OCI-LY3 (cell line): ENCODE results near the gene PDE1A.

ENCODE experiments used
- H2AFZ ChIP-seq: fragments of 200-600, 300-600 bp; shearing (Covaris generic); 2 replicates; pipeline ENCODE4 v1.6.0; 2014; ENCODE audit warnings: antibody characterized with exemption, low read depth, low read length
- H3K27ac ChIP-seq: fragments of 200-600, 300-600 bp; sonication (generic); 2 replicates; pipeline ENCODE4 v1.5.1; 2014; ENCODE audit warnings: mild to moderate bottlenecking, low read length, moderate library complexity, mixed read lengths
- H3K27me3 ChIP-seq: fragments of 200-600, 300-600 bp; sonication (generic); 2 replicates; pipeline ENCODE4 v1.6.1; 2014; ENCODE audit warnings: low read depth, low read length, mixed read lengths
- H3K36me3 ChIP-seq: fragments of 200-600, 300-600 bp; sonication (generic); replicated peaks from 2 replicates; pipeline ENCODE3; 2014; ENCODE audit warnings: low read depth, low read length, mixed read lengths
- H3K4me1 ChIP-seq: fragments of 300-600, 200-600 bp; sonication (generic); 2 replicates; pipeline ENCODE4 v1.6.1; 2014; ENCODE audit warnings: low read length, mixed read lengths
- H3K4me2 ChIP-seq: fragments of 200-600, 300-600 bp; sonication (generic); 2 replicates; pipeline ENCODE4 v1.6.1; 2014; ENCODE audit warnings: low read length, mixed read lengths
- H3K4me3 ChIP-seq: fragments of 300-600, 200-600 bp; sonication (generic); 2 replicates; pipeline ENCODE4 v1.5.1; 2014; ENCODE audit warnings: antibody characterized with exemption, mild to moderate bottlenecking, low read length, moderate library complexity
- H3K79me2 ChIP-seq: fragments of 300-600, 200-600 bp; shearing (Covaris generic); 2 replicates; pipeline ENCODE4 v1.6.1; 2014; ENCODE audit warnings: mild to moderate bottlenecking, low read length, mixed read lengths
- H3K9ac ChIP-seq: fragments of 300-600, 200-600 bp; shearing (Covaris generic); 2 replicates; pipeline ENCODE4 v1.6.0; 2014; ENCODE audit warnings: mild to moderate bottlenecking, low read length, moderate library complexity
- H3K9me3 ChIP-seq: fragments of 200-600, 300-600 bp; shearing (Covaris generic); 2 replicates; pipeline ENCODE4 v1.6.1; 2014; ENCODE audit warnings: low read length, mixed read lengths; ENCODE audit not compliant: insufficient read depth
- H4K20me1 ChIP-seq: fragments of 200-600, 300-600 bp; sonication (generic); 2 replicates; pipeline ENCODE4 v1.6.1; 2016; ENCODE audit warnings: low read length, mixed read lengths; ENCODE audit not compliant: insufficient read depth
- EZH2phosphoT487 ChIP-seq: fragments of 200-600 bp; shearing (Covaris generic); IDR thresholded peaks from 2 replicates; pipeline ENCODE4 v1.6.1; 2018; ENCODE audit warnings: antibody characterized with exemption, mixed run types, low read depth
- TF ChIP-seq, protein P1 (sequence below): fragments of 200-600, 300-600 bp; sonication (generic); IDR thresholded peaks from 2 replicates; pipeline ENCODE4 v1.5.1; 2014; ENCODE audit warnings: antibody characterized with exemption, low read length, low read depth

PDE1A gene

DNA sequence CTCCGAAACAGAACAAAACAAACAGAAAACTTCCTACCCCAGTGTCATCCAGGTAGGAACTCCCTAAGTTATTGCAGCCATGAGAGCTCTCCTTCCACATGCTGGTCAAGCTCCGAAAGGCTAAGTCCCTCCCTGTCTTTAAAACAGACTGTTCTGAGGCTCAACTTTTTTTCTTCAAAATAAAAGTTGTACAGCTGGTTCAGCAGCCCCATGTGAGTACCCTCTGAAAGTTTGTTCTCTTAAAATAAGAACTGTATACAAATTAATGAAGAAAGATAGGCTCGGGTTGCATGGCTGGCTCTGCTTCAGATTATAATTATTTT, at the start of gene PDE1A:
PDE1A (minus strand) TSS at position 119 of the 323 bp plus-strand sequence.
- H3K36me3 ChIP-seq: no peaks in the 10 kb centered on the region
- TF ChIP-seq EZH2phosphoT487: no peak
- TF ChIP-seq, protein P1, sequence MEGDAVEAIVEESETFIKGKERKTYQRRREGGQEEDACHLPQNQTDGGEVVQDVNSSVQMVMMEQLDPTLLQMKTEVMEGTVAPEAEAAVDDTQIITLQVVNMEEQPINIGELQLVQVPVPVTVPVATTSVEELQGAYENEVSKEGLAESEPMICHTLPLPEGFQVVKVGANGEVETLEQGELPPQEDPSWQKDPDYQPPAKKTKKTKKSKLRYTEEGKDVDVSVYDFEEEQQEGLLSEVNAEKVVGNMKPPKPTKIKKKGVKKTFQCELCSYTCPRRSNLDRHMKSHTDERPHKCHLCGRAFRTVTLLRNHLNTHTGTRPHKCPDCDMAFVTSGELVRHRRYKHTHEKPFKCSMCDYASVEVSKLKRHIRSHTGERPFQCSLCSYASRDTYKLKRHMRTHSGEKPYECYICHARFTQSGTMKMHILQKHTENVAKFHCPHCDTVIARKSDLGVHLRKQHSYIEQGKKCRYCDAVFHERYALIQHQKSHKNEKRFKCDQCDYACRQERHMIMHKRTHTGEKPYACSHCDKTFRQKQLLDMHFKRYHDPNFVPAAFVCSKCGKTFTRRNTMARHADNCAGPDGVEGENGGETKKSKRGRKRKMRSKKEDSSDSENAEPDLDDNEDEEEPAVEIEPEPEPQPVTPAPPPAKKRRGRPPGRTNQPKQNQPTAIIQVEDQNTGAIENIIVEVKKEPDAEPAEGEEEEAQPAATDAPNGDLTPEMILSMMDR: no peak
- H4K20me1 ChIP-seq: no peaks in the 10 kb centered on the region
- H3K79me2 ChIP-seq: no peaks in the 10 kb centered on the region
- H3K4me2 ChIP-seq: no peak within 1 kb of the TSS
- no peaks in the 10 kb centered on the region for H3K27me3 ChIP-seq
- H2AFZ ChIP-seq: no peak within 1 kb of the TSS
- H3K9me3 ChIP-seq: no peaks in the 10 kb centered on the region
- no peaks in the 10 kb centered on the region for H3K4me1 ChIP-seq
- H3K4me3 ChIP-seq: no peak within 1 kb of the TSS
- no peak within 1 kb of the TSS for H3K27ac ChIP-seq
- H3K9ac ChIP-seq: no peak within 1 kb of the TSS

DNA sequence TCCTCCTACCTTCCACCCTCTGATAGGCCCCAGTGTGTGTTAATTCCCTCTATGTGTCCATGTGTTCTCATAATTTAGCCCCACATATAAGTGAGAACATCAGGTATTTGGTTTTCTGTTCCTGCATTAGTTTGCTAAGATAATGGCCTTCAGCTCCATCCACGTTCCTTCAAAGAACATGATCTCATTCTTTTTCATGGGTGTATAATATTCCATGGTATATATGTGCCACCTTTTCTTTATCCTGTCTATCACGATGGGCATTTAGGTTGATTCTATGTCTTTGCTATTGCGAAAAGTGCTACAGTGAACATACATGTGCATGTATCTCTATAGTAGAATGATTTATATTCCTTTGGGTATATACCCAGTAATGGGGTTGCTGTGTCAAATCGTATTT, 46.8 kb upstream of the PDE1A start:
- H2AFZ ChIP-seq: no peak overlapping the region
- H3K27me3 ChIP-seq: no peaks in the 10 kb centered on the region
- H3K9me3 ChIP-seq: no peaks in the 10 kb centered on the region
- no peaks in the 10 kb centered on the region for H3K36me3 ChIP-seq
- no peak overlapping the region for H3K4me3 ChIP-seq
- no peaks in the 10 kb centered on the region for H4K20me1 ChIP-seq
- TF ChIP-seq, protein P1: no peak
- TF ChIP-seq EZH2phosphoT487: no peak
- H3K9ac ChIP-seq: no peak overlapping the region
- H3K4me2 ChIP-seq: no peak overlapping the region
- no peaks in the 10 kb centered on the region for H3K4me1 ChIP-seq
- H3K27ac ChIP-seq: no peak overlapping the region
- no peaks in the 10 kb centered on the region for H3K79me2 ChIP-seq

DNA sequence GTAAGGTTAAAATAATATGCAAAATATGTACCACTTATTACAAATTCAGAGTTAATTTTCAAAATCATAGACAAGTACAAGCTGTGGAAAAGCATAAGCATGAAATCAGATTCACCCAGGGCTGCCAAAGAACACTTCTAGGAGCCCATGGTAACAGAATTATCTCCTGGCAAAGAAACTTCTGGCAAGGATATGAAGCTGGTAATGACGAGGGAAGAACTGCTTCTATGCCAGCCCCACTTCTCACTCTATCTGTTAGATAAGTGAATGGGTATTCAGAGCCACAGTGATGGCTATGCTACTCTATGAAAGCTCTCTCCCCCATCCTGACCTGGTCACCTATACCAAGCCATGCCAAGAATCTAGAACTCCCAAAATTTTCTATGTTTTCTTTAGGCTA, 36.9 kb upstream of the PDE1A start:
- Histone ChIP-seq H3K4me1 (no peaks in the 10 kb centered on the region), H3K4me3 (no peak overlapping the region), H3K27ac (no peak overlapping the region), H3K9ac (no peak overlapping the region), H2AFZ (no peak overlapping the region), H3K9me3 (no peaks in the 10 kb centered on the region; the same call in 1 of the 2 replicates), H3K36me3 (no peaks in the 10 kb centered on the region), H3K4me2 (no peak overlapping the region), H3K79me2 (no peaks in the 10 kb centered on the region), H3K27me3 (no peaks in the 10 kb centered on the region), H4K20me1 (no peaks in the 10 kb centered on the region)
- TF ChIP-seq EZH2phosphoT487: no peak
- TF ChIP-seq, protein P1: no peak

DNA sequence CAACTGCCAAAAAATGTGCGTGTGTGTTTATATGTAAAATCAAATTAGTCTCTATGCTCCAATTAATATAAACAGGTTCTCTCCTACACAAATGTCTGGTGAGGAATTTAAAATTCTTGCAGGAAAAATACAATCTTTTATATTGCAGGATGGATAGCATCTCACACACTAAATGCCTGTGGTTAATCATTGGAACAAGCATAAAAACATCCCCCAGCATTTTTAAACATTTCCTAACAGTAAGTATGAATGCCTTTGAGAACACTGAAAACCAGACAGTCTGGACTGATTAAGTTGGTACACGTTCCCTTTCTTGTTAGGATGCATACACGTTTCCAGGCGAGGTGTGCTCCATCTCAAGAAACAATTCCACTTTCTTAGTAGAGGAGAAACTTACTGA, 29.9 kb upstream of the PDE1A start:
- H4K20me1 ChIP-seq: no peaks in the 10 kb centered on the region
- no peaks in the 10 kb centered on the region for H3K79me2 ChIP-seq
- no peak overlapping the region for H3K27ac ChIP-seq
- H3K4me1 ChIP-seq: no peaks in the 10 kb centered on the region
- H3K4me3 ChIP-seq: no peak overlapping the region
- H3K9ac ChIP-seq: no peak overlapping the region
- no peaks in the 10 kb centered on the region for H3K36me3 ChIP-seq
- H3K4me2 ChIP-seq: no peak overlapping the region
- H3K9me3 ChIP-seq: no peaks in the 10 kb centered on the region
- H2AFZ ChIP-seq: no peak overlapping the region
- TF ChIP-seq, protein P1: no peak
- TF ChIP-seq EZH2phosphoT487: no peak
- H3K27me3 ChIP-seq: no peaks in the 10 kb centered on the region
